ENCODE measurements around the gene FKRP.
"Not testable (repeated sequence)": the region's sequence is repeated elsewhere in the genome, so short reads cannot be mapped to it uniquely, and the experiment has no call there.

FKRP gene

DNA sequence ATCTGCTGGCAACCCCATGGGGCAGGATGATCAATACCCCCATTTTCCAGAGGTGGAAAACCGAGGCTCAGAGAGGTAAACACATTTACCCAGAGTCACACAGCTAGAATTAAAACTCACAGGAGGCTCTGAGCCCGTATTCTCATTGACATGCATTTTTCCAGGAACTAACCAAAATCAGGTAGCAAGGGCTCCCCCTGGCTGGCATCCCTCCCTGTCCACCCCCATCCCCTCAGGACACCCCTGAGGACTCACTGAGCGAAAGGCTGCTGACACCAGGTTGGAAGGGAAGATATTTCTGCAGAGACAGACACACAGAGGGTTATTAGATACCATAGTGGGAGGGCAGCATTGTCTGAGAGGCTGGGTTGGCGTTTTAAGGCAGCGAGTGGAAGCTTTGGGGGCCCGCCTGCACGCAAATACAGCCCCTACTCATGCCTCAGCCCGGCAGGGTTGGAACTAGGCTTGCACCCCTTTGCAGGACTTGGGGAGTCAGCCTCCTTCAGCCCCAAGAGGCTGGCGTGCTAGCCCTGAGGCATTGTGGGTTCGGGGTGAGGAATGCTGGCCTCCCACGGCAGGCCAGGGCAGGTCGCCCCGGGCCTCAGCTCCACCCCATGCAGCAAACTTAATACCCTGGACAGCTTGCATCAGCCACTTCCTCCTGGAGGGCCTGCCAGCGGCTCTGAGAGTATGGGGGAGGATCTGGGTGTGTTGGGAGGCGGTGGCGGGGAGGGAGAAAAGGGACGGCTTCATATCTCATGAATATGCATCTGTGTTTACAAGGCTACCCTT, 38.6 kb downstream of the FKRP start:
- in situ Hi-C loops (cut with MboI; ENCODE audit: low sequenced_read_pairs), result no loop called here

DNA sequence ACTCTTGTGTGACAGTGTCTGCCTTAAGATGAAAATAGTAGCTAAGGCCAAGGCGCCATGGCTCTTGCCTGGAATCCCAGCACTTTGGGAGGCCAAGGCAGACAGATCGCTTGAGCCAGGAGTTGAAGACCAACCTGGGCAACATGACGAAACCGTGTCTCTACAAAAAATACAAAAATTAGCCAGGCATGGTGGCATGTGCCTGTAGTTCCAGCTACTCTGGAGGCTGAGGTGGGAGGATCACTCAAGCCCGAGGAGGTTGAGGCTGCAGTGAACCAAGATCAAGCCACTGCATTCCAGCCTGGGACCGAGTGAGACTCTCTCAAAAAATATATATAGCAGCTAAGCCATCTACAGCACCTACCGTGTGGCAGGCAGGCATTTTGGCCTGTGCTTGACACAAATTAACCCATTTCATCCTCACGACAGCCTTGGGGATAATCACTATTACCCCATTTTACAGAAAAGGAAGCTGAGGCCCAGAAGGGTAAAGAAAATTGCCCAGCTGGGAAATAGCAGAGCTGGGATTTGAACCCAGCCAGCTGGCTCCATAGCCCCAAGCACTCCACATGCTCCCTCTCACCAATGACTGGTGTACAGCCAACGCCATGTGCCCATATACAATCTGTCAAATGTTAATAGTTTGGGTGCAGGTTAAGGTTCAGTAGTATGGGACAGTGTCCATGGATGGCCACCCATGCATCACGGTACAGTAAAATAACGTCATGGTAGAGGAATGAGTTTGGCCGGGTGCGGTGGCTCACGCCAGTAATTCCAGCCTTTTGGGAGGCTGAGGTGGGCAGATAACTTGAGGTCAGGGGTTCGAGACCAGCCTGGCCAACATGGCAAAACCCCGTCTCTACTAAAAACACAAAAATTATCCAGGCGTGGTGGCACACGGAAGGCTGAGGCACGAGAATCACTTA, 39.5 kb downstream of the FKRP start:
- in situ Hi-C loops (cut with MboI; ENCODE audit: low sequenced_read_pairs), result no loop called here

DNA sequence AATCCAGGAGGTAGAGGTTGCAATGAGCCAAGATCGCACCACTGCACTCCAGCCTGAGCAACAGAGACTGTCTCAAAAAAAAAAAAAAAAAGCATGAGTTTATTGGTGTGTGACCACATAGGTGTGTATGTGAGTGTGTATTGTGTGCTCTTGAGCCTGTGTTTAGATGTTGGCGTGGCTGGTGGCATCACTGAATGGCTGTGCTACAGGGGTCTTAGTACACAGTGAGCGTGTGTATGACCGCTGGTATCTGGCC, 40.1 kb downstream of the FKRP start:
- in situ Hi-C loops (cut with MboI; ENCODE audit: low sequenced_read_pairs), result no loop called here

DNA sequence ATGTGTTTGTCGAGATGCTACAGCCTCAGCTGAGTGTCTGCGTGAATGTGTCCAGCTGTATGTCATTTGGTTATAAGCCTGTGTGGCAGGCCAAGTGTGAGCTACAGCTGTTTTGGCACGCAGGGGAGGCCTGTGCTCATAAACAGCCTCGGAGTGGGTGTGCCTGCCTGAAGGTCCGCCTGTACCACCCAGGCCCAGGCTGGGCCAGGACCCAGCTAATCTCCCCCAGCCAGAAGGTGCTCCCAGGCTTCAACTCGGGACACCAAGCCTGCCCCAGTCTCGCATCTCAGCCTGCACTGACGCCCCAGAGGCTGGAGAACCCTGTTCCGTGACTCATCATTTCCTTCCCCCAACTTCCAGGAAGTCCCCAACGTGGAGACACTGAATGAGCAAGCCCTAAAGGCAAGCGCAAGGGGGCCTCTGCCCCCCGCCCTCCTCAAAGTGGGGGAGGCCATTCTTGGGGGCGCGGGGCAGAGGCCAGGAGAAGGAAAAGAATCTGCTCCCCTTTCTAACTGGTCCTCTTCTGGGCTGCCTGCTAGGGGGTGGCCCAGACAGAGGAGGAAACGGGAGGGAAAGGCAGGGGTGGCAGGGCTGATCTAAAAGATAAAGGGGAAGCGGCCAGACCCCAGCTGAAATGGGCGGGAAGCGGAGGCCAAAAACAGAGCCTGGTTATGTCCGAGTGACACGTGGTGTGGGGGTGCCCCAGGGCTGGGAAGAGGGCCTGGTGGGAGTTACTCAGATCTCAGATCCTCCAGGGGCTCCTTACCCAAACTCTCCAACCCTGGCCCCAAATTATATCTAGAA, 40.6 kb downstream of the FKRP start:
- in situ Hi-C loops (cut with MboI; ENCODE audit: low sequenced_read_pairs), result no loop called here

DNA sequence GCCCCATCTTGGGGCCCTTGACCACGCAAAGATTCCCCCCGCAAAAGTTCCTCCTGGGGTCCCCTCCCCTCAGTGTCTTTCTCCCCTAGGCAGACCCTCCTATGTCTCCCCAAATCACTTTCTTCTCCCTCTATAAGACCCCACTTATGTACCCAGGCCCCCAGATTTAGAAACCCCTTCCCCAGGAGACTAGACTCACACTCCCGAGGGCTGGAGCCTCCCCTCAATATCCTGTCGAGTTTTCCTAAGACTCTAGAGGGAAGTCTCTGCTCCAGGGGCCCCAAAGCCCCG, 41.1 kb downstream of the FKRP start:
- in situ Hi-C loops (cut with MboI; ENCODE audit: low sequenced_read_pairs), result no loop called here

DNA sequence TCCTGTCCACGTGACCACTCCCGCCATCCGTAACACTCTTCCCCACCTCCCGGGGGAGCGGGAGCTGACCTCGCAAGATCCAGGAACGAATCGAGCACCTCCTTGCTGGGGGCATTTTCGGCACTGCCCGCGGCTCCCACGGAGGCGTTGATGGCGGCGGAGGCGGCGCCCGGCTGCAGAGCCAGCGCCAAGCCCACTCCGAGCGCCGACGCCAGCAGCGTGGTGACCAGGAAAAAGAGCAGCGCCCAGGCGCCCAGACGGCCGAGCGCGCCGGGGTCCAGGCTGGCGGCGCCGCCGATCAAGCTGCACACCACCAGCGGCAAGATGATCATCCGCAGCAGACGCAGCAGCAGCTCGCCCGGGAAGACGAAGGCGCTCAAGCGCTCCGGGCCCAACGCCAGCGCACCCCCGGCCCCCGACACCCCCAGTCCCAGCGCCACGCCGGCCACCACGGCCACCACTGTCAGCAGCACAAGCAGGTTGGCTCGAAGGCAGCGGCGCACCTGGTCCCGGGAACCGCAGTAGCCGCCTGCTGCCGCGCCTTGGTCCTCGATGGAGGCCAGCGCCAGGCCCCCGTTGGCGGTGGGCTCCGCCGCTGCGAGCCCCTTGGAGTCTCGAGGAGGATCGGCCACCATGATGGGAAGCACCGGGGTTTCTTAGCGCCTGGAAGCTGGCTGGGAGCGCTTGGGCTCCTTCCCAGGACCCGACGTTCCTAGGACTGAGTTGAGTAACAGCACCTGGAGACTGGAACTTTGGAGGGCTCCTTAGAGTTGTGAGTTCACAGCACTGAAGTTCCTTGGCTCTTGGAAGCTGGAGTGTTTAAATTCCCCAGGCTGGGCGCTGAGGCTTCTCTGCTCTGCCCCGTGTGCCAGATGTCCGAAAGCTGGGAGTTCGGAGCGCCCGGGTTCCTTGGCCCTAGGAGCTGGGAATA, 41.7 kb downstream of the FKRP start:
- in situ Hi-C loops (cut with MboI; ENCODE audit: low sequenced_read_pairs), result no loop called here

DNA sequence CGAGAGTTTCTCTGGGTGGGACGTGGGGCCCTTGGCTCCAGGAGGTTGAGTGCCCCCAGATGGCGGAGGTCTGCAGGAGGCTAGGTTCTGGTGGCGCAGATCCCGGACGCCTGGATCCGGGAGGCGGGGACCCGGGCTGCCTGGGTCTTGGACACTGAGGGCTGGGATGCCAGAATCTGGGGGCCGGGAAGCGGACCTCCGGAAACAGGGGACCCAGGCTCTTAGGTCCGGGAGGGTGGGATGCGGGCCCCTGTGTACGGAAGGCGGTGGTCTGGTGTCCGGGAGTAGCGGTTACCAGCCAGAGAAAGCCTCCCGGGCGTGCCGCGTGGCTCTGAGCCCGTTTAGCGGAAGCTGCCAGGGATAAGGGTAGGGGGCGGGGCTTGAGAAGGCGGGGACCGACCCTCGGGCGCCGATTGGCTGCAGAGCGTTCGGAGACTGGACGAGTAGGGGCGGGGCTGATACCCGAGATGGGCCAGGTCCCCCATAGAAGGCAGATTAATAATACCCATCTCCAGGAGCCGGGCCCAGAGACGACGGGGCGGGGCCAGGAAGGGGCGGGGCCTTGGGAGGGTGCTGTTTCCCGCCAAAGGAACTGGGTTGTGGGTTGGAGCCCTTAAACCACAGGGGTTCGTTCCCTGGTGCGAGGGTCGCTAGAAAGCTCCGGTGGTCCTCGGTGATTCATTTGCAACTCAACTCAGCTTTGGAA, 42.6 kb downstream of the FKRP start, which contains the start of gene SLC1A5:
SLC1A5 (minus strand) TSS at position 333 of the 706 bp plus-strand sequence. CDS start 629 bp downstream, outside the sequence.
- in situ Hi-C loops (cut with MboI; ENCODE audit: low sequenced_read_pairs), result no loop called here

DNA sequence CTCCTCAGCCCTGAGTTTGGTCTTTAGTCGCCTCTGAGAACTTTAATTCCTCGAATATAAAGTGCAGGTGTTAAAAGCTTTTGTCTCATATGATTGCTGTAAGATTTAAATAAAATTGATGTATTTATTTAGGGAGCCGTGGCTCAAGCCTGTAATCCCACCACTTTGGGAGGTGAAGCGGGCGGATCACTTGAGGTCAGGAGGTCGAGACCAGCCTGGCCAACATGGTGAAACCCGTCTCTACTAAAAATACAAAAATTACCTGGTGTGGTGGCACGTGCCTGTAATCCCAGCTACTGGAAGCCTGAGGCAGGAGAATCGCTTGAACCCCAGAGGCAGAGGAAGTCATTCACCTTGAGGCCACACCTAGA, 43.1 kb downstream of the FKRP start:
- in situ Hi-C loops (cut with MboI; ENCODE audit: low sequenced_read_pairs), result no loop called here

DNA sequence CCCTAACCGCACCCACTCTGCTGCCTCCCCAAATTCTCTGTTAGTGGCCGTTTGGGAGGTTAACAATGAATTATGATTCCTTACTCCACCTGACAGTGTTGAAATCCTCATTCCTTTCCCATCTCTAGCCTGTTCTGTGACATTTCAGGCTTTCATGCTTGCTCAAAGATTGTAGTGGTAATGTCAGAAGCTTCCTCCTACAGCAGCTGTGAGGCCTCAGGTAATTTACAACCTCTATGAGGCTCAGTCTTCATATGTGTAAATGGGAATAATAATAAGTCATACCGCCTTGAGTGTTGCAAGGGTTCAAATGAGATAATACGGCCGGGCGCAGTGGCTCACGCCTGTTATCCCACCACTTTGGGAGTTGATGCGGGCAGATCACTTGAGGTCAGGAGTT, 43.5 kb downstream of the FKRP start:
- in situ Hi-C loops (cut with MboI; ENCODE audit: low sequenced_read_pairs), result no loop called here

DNA sequence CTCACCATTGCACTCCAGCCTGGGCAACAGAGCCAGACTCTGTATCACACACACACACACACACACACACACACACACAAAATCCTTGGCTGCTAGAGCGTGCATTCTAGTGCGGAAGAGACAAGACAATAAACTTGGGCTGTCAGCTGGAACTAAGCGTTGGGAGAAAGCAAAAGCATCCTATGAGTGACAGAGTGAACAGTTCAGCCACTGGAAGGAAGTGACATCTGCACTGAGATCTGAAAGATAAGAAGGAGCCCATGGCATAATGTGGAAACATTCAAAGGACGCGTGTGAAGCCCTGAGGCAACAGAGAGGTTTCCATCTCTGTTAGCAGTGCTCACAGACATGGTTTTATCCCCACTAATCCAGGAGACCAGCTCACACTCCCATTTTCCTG, 46.1 kb downstream of the FKRP start:
- in situ Hi-C loops (cut with MboI; ENCODE audit: low sequenced_read_pairs), result no loop called here

DNA sequence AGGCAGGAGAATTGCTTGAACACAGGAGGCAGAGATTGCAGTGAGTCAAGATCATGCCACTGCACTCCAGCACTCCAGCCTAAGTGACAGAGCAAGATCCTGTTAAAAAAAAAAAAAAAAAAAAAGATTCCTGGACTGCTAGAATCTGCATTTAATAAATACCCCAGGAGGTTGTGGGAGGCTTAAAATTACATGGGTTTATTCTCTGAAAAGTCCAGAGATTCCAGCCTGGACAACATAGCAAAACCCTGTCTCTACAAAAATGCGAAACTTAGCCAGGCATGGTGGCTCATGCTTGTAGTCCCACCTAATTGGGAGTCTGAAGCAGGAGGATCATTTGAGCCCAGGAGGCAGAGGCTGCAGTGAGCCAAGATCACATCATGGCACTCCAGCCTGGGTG, 52.0 kb downstream of the FKRP start:
- in situ Hi-C loops (cut with MboI; ENCODE audit: low sequenced_read_pairs), result no loop called here

DNA sequence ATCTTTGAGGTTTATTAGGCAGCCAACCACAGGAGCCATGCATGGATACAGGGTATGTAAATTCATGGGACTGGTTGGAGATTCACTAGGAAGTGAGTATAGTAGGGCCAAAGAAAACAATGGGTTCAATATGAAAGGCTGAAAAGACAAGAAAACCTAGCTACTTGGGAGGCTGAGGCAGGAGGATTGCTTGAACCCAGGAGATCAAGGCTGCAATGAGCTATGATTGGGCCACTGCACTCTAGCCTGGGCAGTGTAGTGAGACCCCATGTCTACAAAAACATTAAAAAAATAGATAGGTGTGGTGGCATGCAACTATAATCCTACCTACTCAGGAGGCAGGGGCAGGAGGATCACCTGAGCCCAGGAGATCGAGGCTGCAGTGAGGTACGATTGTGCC, 52.9 kb downstream of the FKRP start:
- in situ Hi-C loops (cut with MboI; ENCODE audit: low sequenced_read_pairs), result no loop called here

DNA sequence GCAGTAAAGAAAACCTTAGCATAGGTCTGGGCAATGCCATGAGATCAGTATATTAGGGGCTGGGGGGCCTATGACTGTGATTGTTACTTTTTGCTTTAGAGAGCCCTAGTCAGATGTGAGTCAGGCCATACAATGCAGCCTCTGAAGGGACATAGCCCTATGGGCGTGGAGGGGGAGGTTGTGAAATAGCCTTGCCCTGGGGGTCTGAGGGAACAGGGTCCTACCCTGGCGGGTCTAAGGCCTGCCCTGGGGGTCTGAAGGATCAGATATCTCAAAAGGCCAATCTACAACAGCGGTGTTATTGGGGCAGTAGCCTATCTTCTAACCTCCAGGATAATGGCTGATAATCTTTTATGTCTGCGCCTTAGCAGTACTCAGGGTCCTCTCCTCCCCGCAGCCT, 56.3 kb downstream of the FKRP start:
- in situ Hi-C loops (cut with MboI; ENCODE audit: low sequenced_read_pairs), result no loop called here

DNA sequence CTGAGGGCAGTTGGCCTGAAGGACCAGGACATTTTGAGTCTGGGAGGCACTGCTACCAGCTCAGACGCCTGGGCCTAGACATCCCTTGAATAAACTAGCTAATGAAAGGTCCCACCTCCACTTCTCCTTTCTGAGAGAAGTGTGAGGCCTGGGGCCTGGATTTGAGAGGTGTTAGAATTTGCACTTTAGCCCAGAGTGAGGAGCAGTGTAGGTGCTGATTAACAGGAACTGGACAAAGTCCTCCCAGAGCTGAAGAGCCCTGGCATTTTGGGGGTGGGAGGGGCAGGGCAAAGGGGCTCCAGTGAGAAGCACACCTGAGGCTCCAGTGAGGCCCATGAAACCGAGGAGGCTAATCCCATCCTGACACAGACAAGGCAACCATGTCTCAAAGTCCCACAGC, 57.7 kb downstream of the FKRP start:
- in situ Hi-C loops (cut with MboI; ENCODE audit: low sequenced_read_pairs), result no loop called here

DNA sequence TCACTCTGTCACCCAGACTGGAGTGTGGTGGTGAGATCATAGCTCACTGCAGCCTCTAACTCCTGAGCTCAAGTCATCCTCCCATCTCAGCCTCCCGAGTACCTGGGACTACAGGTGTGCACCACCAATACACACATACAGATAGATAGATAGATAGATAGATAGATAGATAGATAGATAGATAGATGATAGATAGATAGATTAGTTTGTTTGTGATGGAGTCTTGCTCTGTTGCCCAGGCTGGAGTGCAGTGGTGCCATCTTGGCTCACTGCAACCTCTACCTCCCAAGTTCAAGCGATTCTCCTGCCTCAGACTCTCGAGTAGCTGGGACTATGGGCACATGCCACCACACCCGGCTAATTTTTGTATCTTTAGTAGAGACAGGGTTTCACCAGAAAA, 58.6 kb downstream of the FKRP start:
- in situ Hi-C loops (cut with MboI; ENCODE audit: low sequenced_read_pairs), result not testable (repeated sequence)

DNA sequence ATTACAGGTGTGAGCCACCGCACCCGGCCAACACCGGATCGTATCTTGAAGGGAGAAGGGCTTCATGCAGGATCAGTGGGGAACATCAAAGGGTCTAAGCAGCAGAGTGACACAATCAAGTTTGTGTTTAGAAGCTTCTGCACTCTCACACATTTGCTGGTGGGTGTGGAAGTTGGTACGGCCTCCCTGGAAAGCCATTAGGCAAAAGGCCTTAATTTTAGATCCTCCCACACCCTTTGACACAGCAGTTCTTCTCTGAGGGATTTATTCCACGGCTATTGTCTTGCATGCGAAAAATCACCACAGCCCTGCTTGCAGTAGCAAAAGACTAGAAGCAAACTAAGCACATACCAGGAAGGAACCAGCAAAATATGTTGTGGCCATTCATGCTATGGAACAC, 60.8 kb downstream of the FKRP start:
- in situ Hi-C loops (cut with MboI; ENCODE audit: low sequenced_read_pairs), result no loop called here
